Neuronal stem cell (in vitro differentiated cells): ENCODE results near the gene TCF7L1.

ENCODE experiments used
- DNase-seq: peaks from one replicate; pipeline ENCODE4 v3.0.0-alpha.2; 2013; ENCODE audit warnings: low spot score
- H2AFZ ChIP-seq: one replicate; pipeline ENCODE4 v1.6.1; 2013; ENCODE audit warnings: mild to moderate bottlenecking, low read length, inconsistent platforms
- H2AK5ac ChIP-seq: 2 replicates; pipeline ENCODE4 v1.6.1; 2013; ENCODE audit warnings: low read depth, mild to moderate bottlenecking, inconsistent platforms, low read length, moderate library complexity, mixed read lengths
- H2BK120ac ChIP-seq: 2 replicates; pipeline ENCODE4 v1.6.1; 2013; ENCODE audit warnings: low read depth, mild to moderate bottlenecking, inconsistent platforms, low read length, moderate library complexity, mixed read lengths
- H2BK12ac ChIP-seq: one replicate; pipeline ENCODE4 v1.6.1; 2013; ENCODE audit warnings: low read length, inconsistent platforms
- H2BK15ac ChIP-seq: 2 replicates; pipeline ENCODE4 v1.6.1; 2013; ENCODE audit warnings: mild to moderate bottlenecking, low read length, inconsistent platforms, mixed read lengths
- H2BK5ac ChIP-seq: one replicate; pipeline ENCODE4 v1.6.1; 2013; ENCODE audit warnings: inconsistent platforms, mild to moderate bottlenecking, low read length, moderate library complexity
- H3K14ac ChIP-seq: one replicate; pipeline ENCODE4 v1.6.1; 2013; ENCODE audit warnings: low read length, inconsistent platforms
- H3K18ac ChIP-seq: 2 replicates; pipeline ENCODE4 v1.6.1; 2013; ENCODE audit warnings: low read length, inconsistent platforms
- H3K23ac ChIP-seq: 2 replicates; pipeline ENCODE4 v1.6.1; 2013; ENCODE audit warnings: low read depth, mild to moderate bottlenecking, mixed read lengths, low read length, inconsistent platforms; ENCODE audit not compliant: poor library complexity
- H3K27ac ChIP-seq: replicated peaks from 3 replicates; pipeline ENCODE4 v1.5.1; 2013; ENCODE audit warnings: low read length, inconsistent platforms
- H3K27me3 ChIP-seq, 3 experiments: 2 replicates each; pipeline ENCODE4 v1.6.1; 2013; ENCODE audit warnings: low read length in 3 of 3, mild to moderate bottlenecking in 2 of 3, inconsistent platforms in 1 of 3, low read depth in 1 of 3, mixed read lengths in 1 of 3, moderate library complexity in 1 of 3; ENCODE audit not compliant: control insufficient read depth in 3 of 3, insufficient read depth in 3 of 3
- H3K36me3 ChIP-seq, 2 donors: replicated peaks in 1 of 2; 2 replicates each; pipeline ENCODE4 v1.6.1; 2013; ENCODE audit warnings: low read length in 2 of 2; ENCODE audit not compliant: control insufficient read depth in 2 of 2, insufficient read depth in 2 of 2
- H3K4ac ChIP-seq: 2 replicates; pipeline ENCODE4 v1.6.1; 2013; ENCODE audit warnings: inconsistent platforms, mild to moderate bottlenecking, low read length, moderate library complexity
- H3K4me1 ChIP-seq, 2 donors: 1 replicate in 1 of 2; 2 replicates in 1 of 2; pipeline ENCODE4 v1.6.1; 2013; ENCODE audit warnings: low read length in 2 of 2, low read depth in 1 of 2; ENCODE audit not compliant: control insufficient read depth in 2 of 2, insufficient read depth in 1 of 2
- H3K4me2 ChIP-seq: one replicate; pipeline ENCODE4 v1.6.1; 2013; ENCODE audit warnings: mild to moderate bottlenecking, low read length, inconsistent platforms; ENCODE audit not compliant: insufficient read depth, poor library complexity, severe bottlenecking
- H3K4me3 ChIP-seq, 2 donors: 2 replicates each; pipeline ENCODE4 v1.5.1; 2013; ENCODE audit warnings: low read length in 2 of 2, mild to moderate bottlenecking in 2 of 2, inconsistent platforms in 1 of 2, moderate library complexity in 1 of 2
- H3K79me1 ChIP-seq: one replicate; pipeline ENCODE4 v1.6.1; 2013; ENCODE audit warnings: low read depth, mild to moderate bottlenecking, inconsistent platforms, low read length, moderate library complexity
- H3K9ac ChIP-seq: one replicate; pipeline ENCODE4 v1.6.1; 2013; ENCODE audit warnings: mild to moderate bottlenecking, low read depth, low read length, inconsistent platforms; ENCODE audit not compliant: poor library complexity
- H3K9me3 ChIP-seq, 2 donors: replicated peaks in 1 of 2; 2 replicates each; pipeline versions ENCODE3 to v1.6.1; 2013; ENCODE audit warnings: low read length in 2 of 2, mild to moderate bottlenecking in 2 of 2, inconsistent platforms in 1 of 2, low read depth in 1 of 2, mixed read lengths in 1 of 2, moderate library complexity in 1 of 2; ENCODE audit not compliant: control insufficient read depth in 2 of 2, insufficient read depth in 1 of 2
- H4K8ac ChIP-seq: one replicate; pipeline ENCODE4 v1.6.1; 2013; ENCODE audit warnings: low read depth, mild to moderate bottlenecking, inconsistent platforms, low read length, moderate library complexity
- H4K91ac ChIP-seq: one replicate; pipeline ENCODE4 v1.6.1; 2013; ENCODE audit warnings: low read length, low read depth, mild to moderate bottlenecking, inconsistent platforms; ENCODE audit not compliant: poor library complexity
- WGBS, 2 donors: extraction: QIAGEN DNeasy Blood & Tissue Kit; methylation state at CpG; one replicate each; pipeline ENCODE4 v1.1.7; 2013; ENCODE audit warnings: missing lambda C conversion rate in 2 of 2, mixed read lengths in 1 of 2; ENCODE audit not compliant: insufficient read length in 2 of 2, insufficient replicate concordance in 1 of 2; ENCODE audit errors: extremely low coverage in 2 of 2; 5-methylcytosine and 5-hydroxymethylcytosine counted together

The TCF7L1 gene

DNA sequence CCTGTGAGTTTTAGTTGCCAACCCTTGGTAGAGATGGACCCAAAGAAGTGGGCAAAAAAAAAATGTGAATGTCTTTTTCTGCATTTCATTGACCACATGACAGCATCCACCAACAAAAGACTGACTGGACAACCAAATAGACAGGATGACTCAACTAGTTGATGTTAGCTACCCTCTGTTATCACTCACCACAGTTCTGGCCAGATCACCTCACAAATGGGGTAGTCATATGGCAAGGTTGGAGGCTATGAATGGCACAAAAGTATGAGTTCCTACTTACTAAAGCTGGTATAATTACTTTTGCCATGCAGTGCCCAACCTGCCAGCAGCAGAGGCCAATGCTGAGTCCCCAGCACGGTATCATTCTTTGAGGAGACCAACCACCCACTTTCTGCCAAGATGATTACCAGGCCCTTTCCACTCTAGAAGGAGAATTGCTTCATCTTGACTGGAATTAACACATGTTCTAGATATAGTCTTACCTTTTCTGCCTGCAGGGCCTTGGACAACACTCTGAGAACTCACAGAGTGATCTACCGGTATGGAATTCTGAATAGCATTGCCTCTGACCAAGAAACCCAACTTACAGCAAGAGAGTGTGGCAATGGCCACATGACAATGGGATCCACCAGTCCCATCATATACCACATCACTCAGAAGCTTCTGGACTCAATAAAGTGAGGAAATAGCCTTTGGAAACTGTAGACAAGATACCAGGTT is 20.1 kb upstream of the TCF7L1 start:
- Histone ChIP-seq H3K4ac (no peak overlapping the region), H2BK12ac (no peak overlapping the region), H3K79me1 (no peaks in the 10 kb centered on the region), H2BK15ac (no peak overlapping the region), H3K4me1 (no peaks in the 10 kb centered on the region), H3K18ac (no peak overlapping the region), H4K8ac (no peak overlapping the region), H4K91ac (no peak overlapping the region), H2BK5ac (no peak overlapping the region), H3K4me2 (no peak overlapping the region), H3K27me3 (peaks cover 0 to 8% (median 0%) of the 10 kb centered on the region in 3 experiments), H3K9me3 (no peaks in the 10 kb centered on the region), H2AFZ (no peak overlapping the region), H3K27ac (no peak overlapping the region), H3K9ac (no peak overlapping the region), H2AK5ac (no peak overlapping the region), H3K36me3 (no peaks in the 10 kb centered on the region), H3K23ac (no peak overlapping the region), H3K14ac (no peak overlapping the region), H3K4me3 (no peak overlapping the region), H2BK120ac (no peak overlapping the region)
- WGBS, 2 donors, result no CpG with 5 or more reads among the region's 2 CpGs
- no peak for DNase-seq

DNA sequence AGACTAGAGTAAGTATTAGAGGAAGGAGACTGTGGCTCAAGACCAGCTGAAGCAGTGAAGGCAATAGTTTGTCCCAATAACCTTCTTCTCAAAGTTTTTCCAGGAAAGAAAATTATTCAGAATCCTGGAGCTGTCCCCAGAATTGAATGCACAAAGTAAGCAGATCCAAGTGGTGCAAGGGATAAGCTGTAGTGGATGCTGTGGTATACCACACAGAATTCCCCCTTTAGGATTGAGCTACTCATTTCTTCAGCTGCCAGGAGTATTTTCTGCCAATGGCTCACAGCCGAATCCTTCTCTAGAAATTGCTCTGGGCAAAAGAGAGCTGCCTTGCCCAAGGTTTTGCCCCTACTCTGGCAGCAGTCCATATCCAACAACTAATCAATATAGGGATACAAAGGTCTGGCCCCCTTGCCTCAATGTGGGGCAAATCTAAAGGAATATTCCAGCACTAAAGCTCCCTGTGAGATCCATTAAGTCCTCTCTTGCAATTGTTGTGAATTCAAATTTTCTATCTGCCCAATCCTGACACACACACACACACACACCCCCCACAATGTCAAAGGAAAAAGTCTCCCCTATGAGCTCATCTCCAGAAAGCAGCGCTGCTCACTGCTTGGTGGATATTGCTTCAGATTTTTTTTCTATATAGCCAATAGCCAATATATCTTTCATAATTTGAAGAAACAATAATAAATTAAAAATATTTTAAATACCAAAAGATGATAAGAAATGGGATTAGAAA is 18.4 kb upstream of the TCF7L1 start:
- H2AK5ac ChIP-seq, result no peak overlapping the region
- H3K23ac ChIP-seq, result no peak overlapping the region
- no peak overlapping the region for H2BK120ac ChIP-seq
- no peak overlapping the region for H3K4ac ChIP-seq
- H3K36me3 ChIP-seq, result no peaks in the 10 kb centered on the region
- no peak overlapping the region for H4K91ac ChIP-seq
- H3K4me3 ChIP-seq, result no peak overlapping the region
- no CpG with 5 or more reads among the region's 2 CpGs for WGBS, 2 donors
- no peak overlapping the region for H3K18ac ChIP-seq
- no peak overlapping the region for H2BK5ac ChIP-seq
- H3K9ac ChIP-seq, result no peak overlapping the region
- no peak overlapping the region for H2AFZ ChIP-seq
- no peak overlapping the region for H2BK12ac ChIP-seq
- no peak overlapping the region for H3K14ac ChIP-seq
- H2BK15ac ChIP-seq, result no peak overlapping the region
- no peak for DNase-seq
- H3K4me1 ChIP-seq, result peaks cover 1% of the 10 kb centered on the region in 2 donors
- H3K27me3 ChIP-seq, result peaks cover 0 to 8% (median 0%) of the 10 kb centered on the region in 3 experiments
- H4K8ac ChIP-seq, result no peak overlapping the region
- H3K4me2 ChIP-seq, result no peak overlapping the region
- no peaks in the 10 kb centered on the region for H3K79me1 ChIP-seq
- H3K27ac ChIP-seq, result no peak overlapping the region
- H3K9me3 ChIP-seq, result no peaks in the 10 kb centered on the region

DNA sequence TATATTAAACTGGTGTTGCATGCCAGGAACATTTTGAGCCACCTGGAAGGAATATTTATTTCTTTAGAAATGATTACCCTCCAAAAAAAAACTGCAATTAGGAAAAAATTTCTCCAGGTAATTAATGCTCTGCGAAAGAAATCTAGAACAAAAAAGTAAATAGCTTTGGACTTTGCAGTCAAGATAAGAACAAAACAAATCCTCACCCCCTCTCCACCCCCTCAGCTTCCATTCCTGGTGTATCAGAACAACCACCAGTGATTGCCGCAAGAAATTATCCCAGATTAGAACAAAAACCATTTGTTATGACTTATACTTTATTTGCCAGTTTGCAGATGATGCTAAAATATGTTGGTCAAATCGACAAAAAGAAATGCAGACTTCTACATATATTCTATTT is 17.0 kb upstream of the TCF7L1 start:
- H3K4me2 ChIP-seq, result no peak overlapping the region
- no peak for DNase-seq

DNA sequence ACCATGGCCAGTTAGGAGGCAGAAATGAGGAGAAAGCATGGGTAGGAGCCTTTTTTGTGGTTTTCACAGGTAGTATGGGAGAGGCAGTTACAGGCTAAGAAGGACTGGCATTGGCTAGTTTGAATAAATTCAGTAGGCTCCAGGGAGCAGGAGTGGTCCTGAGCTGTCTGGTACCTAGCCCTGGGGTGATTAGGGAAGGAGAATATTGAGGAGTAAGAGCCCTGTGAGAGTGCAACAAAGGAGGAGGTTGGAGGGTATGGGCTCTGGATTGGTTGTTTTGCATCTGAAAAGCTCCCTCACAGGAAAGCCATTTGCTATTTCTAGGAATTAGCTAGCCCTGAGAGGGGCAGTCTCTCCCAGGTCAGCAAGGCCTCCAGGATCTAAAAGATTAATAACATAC is 13.3 kb upstream of the TCF7L1 start:
- Histone ChIP-seq H3K9me3 (no peaks in the 10 kb centered on the region), H3K18ac (no peak overlapping the region), H3K79me1 (no peaks in the 10 kb centered on the region), H4K8ac (no peak overlapping the region), H2AFZ (peak overlapping the region; percentile 54), H3K27me3 (peaks cover 0 to 8% (median 0%) of the 10 kb centered on the region in 3 experiments), H2BK12ac (no peak overlapping the region), H3K9ac (no peak overlapping the region), H3K23ac (no peak overlapping the region), H3K36me3 (no peaks in the 10 kb centered on the region), H2BK5ac (no peak overlapping the region), H3K4me3 (no peak overlapping the region), H3K4me1 (peaks cover 2 to 4% of the 10 kb centered on the region in 2 donors), H2AK5ac (no peak overlapping the region), H2BK120ac (no peak overlapping the region), H2BK15ac (no peak overlapping the region), H4K91ac (no peak overlapping the region), H3K27ac (no peak overlapping the region), H3K14ac (no peak overlapping the region), H3K4ac (no peak overlapping the region), H3K4me2 (no peak overlapping the region)
- DNase-seq, result peak; percentile 4

More for the DNA sequence above, 17.0 kb upstream of the TCF7L1 start:
- Histone ChIP-seq H2AFZ (no peak overlapping the region), H4K91ac (no peak overlapping the region), H3K36me3 (no peaks in the 10 kb centered on the region), H2BK15ac (no peak overlapping the region), H2BK5ac (no peak overlapping the region), H4K8ac (no peak overlapping the region), H3K27ac (no peak overlapping the region), H2BK12ac (no peak overlapping the region), H3K14ac (no peak overlapping the region), H3K18ac (no peak overlapping the region), H3K27me3 (peaks cover 0 to 8% (median 0%) of the 10 kb centered on the region in 3 experiments), H3K23ac (no peak overlapping the region), H3K4me3 (no peak overlapping the region), H3K9ac (no peak overlapping the region), H2BK120ac (no peak overlapping the region), H3K4ac (no peak overlapping the region), H3K79me1 (no peaks in the 10 kb centered on the region), H3K4me1 (peaks cover 2 to 4% of the 10 kb centered on the region in 2 donors), H2AK5ac (no peak overlapping the region), H3K9me3 (no peaks in the 10 kb centered on the region)
- WGBS, 2 donors, result no CpG with 5 or more reads among the region's 3 CpGs
